GM18861 (cell line): Measurements from ENCODE around the gene BRIX1.
"Not testable (repeated sequence)": the region's sequence is repeated elsewhere in the genome, so short reads cannot be mapped to it uniquely, and the experiment has no call there.

Experiments used
- ATAC-seq: cut with Tn5 transposase; IDR thresholded peaks from one replicate; pipeline ENCODE4 v1.9.1; 2021; ENCODE audit not compliant: unreplicated experiment

The BRIX1 gene

GRCh38 chr5:34913072-34913471, 2.4 kb upstream of the BRIX1 start:
- no peak for ATAC-seq

- ATAC-seq = peak; percentile 12
These were observed 806 bp upstream of the BRIX1 start for GRCh38 chr5:34914671-34915138.

- ATAC-seq = peak; percentile 8
These were observed 313 bp downstream of the BRIX1 start for GRCh38 chr5:34915856-34916192.

GRCh38 chr5:34916518-34916917, 1.0 kb downstream of the BRIX1 start:
- no peak for ATAC-seq

GRCh38 chr5:34918025-34918424, 2.5 kb downstream of the BRIX1 start:
- no peak for ATAC-seq

GRCh38 chr5:34919077-34919476, 3.6 kb downstream of the BRIX1 start:
- no peak for ATAC-seq

GRCh38 chr5:34923256-34923655, 7.7 kb downstream of the BRIX1 start:
- ATAC-seq = not testable (repeated sequence)

GRCh38 chr5:34923694-34924461, 8.4 kb downstream of the BRIX1 start:
- ATAC-seq = peak; percentile 79

- ATAC-seq = no peak
These were observed 8.9 kb downstream of the BRIX1 start for GRCh38 chr5:34924462-34924765.

GRCh38 chr5:34926318-34926888, 10.9 kb downstream of the BRIX1 start:
- no peak for ATAC-seq

GRCh38 chr5:34927785-34928184, 12.3 kb downstream of the BRIX1 start:
- ATAC-seq = no peak

- ATAC-seq = no peak
These were observed 12.8 kb downstream of the BRIX1 start for GRCh38 chr5:34928267-34928666.

- ATAC-seq = peak; percentile 67
These were observed 13.7 kb downstream of the BRIX1 start, which contains the start of gene DNAJC21 for GRCh38 chr5:34929134-34929719. TSS of gene DNAJC21 (plus strand) at chr5:34929559. CDS start at chr5:34929820, 261 bp downstream.

- peak; percentile 58 for ATAC-seq
These were observed 14.4 kb downstream of the BRIX1 start for GRCh38 chr5:34929720-34930461.

- no peak for ATAC-seq
These were observed 14.9 kb downstream of the BRIX1 start for GRCh38 chr5:34930462-34930844.

- no peak for ATAC-seq
These were observed 15.4 kb downstream of the BRIX1 start for GRCh38 chr5:34930870-34931269.

GRCh38 chr5:34932947-34933346, 17.4 kb downstream of the BRIX1 start:
- no peak for ATAC-seq

GRCh38 chr5:34941936-34942335, 26.4 kb downstream of the BRIX1 start:
- no peak for ATAC-seq

- ATAC-seq = no peak
These were observed 28.5 kb downstream of the BRIX1 start for GRCh38 chr5:34944044-34944443.

GRCh38 chr5:34944460-34945047, 29.0 kb downstream of the BRIX1 start:
- ATAC-seq = no peak

GRCh38 chr5:34957321-34957720, 41.8 kb downstream of the BRIX1 start:
- no peak for ATAC-seq
